Keratinocyte (primary cell): ENCODE data around the gene CELA1. TPM values are rescaled to one million over a fixed set of nuclear protein-coding genes. Genes with fewer than 3 reads are reported as not detected.
"Not testable (repeated sequence)": the region's sequence is repeated elsewhere in the genome, so short reads cannot be mapped to it uniquely, and the experiment has no call there.

ENCODE experiments used
- DNase-seq: peaks from one replicate; pipeline ENCODE4 v3.0.0-alpha.2; 2011; ENCODE audit warnings: low read depth, missing footprints, low spot score
- FAIRE-seq: peaks from 2 replicates; lab custom pipeline; 2011; peaks lifted over from hg19 to GRCh38; lab: Jason Lieb, UNC
- H2AFZ ChIP-seq: 2 replicates; pipeline ENCODE4 v1.6.0; 2012; ENCODE audit warnings: low read length, control low read depth, inconsistent platforms; ENCODE audit not compliant: control insufficient read depth
- H3K27ac ChIP-seq: 2 replicates; pipeline ENCODE4 v1.5.1; 2011; ENCODE audit warnings: low read length; ENCODE audit not compliant: control insufficient read depth, insufficient read depth
- H3K27me3 ChIP-seq: 3 replicates; pipeline ENCODE4 v1.6.0; 2011; ENCODE audit warnings: low read length; ENCODE audit not compliant: control insufficient read depth, insufficient read depth; ENCODE audit errors: extremely low read depth
- H3K36me3 ChIP-seq, 2 experiments: 2 replicates in 1 of 2; 3 replicates in 1 of 2; pipeline ENCODE4 v1.5.1; 2011; ENCODE audit warnings: low read length in 2 of 2, mild to moderate bottlenecking in 1 of 2; ENCODE audit not compliant: control insufficient read depth in 2 of 2, insufficient read depth in 2 of 2; ENCODE audit errors: extremely low read depth in 1 of 2
- H3K4me1 ChIP-seq: 3 replicates; pipeline ENCODE4 v1.5.1; 2011; ENCODE audit warnings: low read length; ENCODE audit not compliant: control insufficient read depth, insufficient read depth; ENCODE audit errors: extremely low read depth
- H3K4me2 ChIP-seq: 3 replicates; pipeline ENCODE4 v1.6.0; 2011; ENCODE audit warnings: low read depth, low read length; ENCODE audit not compliant: control insufficient read depth, insufficient read depth; ENCODE audit errors: extremely low read depth
- H3K4me3 ChIP-seq, 3 experiments: fragments of 200-600 bp in 1 of 3; sonication (generic) in 1 of 3; 2 replicates in 2 of 3; 3 replicates in 1 of 3; pipeline ENCODE4 v1.5.1; 2011 to 2016; ENCODE audit warnings: low read length in 3 of 3, mild to moderate bottlenecking in 3 of 3, control low read depth in 2 of 3, inconsistent platforms in 1 of 3, low read depth in 1 of 3, mixed read lengths in 1 of 3, mixed run types in 1 of 3, moderate library complexity in 1 of 3; ENCODE audit not compliant: control insufficient read depth in 2 of 3, insufficient read depth in 2 of 3; ENCODE audit errors: extremely low read depth in 1 of 3
- H3K79me2 ChIP-seq: 2 replicates; pipeline ENCODE4 v1.6.0; 2012; ENCODE audit warnings: low read length; ENCODE audit not compliant: control insufficient read depth, insufficient read depth
- H3K9ac ChIP-seq: 3 replicates; pipeline ENCODE4 v1.6.0; 2011; ENCODE audit warnings: low read length; ENCODE audit not compliant: control insufficient read depth, insufficient read depth; ENCODE audit errors: extremely low read depth
- H3K9me1 ChIP-seq: 3 replicates; pipeline ENCODE4 v1.6.0; 2011; ENCODE audit warnings: low read length; ENCODE audit not compliant: control insufficient read depth, insufficient read depth; ENCODE audit errors: extremely low read depth
- H3K9me3 ChIP-seq: 2 replicates; pipeline ENCODE4 v1.5.1; 2012; ENCODE audit warnings: low read depth, low read length; ENCODE audit not compliant: control insufficient read depth
- H4K20me1 ChIP-seq: 3 replicates; pipeline ENCODE4 v1.6.0; 2011; ENCODE audit warnings: low read length; ENCODE audit not compliant: control insufficient read depth, insufficient read depth; ENCODE audit errors: extremely low read depth
- EZH2 ChIP-seq: IDR thresholded peaks from one replicate; pipeline ENCODE4 v1.6.1; 2012; ENCODE audit warnings: inconsistent platforms, mild to moderate bottlenecking, low read length, moderate library complexity
- dilution Hi-C: fragments of 300-500 bp; cut with MboI; formaldehyde crosslinking; loops from one replicate; pipeline ENCODE4 v1.7.0; 2020; ENCODE audit warnings: low sequenced_read_pairs; ENCODE audit not compliant: extremely low pct_ligation_motif_present
- polyA plus RNA-seq, 5 experiments: library from polyadenylated mRNA; depleted of rRNA in 3 of 5; stranded (reverse) in 3 of 5; stranded (forward) in 1 of 5; unstranded in 1 of 5; fragments of >200 nt; gene quantifications; 1 replicate in 1 of 5; 2 replicates in 3 of 5; 3 replicates in 1 of 5; pipeline versions ENCODE4 v1.2.1 to v1.2.3, GENCODE V29; 2011 to 2012; ENCODE audit warnings: missing spikeins in 2 of 5, low read depth in 1 of 5, low replicate concordance in 1 of 5
- TF ChIP-seq, protein P1 (sequence below), 3 experiments: IDR thresholded peaks in 1 of 3; conservative IDR thresholded peaks in 1 of 3; optimal IDR thresholded peaks in 1 of 3; 2 replicates in 2 of 3; 3 replicates in 1 of 3; pipeline versions ENCODE3 to v1.5.1; 2011; ENCODE audit warnings: low read length in 3 of 3, mild to moderate bottlenecking in 3 of 3, moderate library complexity in 2 of 3, control low read depth in 1 of 3, inconsistent platforms in 1 of 3; ENCODE audit not compliant: insufficient read depth in 2 of 3; ENCODE audit errors: extremely low read depth in 1 of 3

The CELA1 gene
- polyA plus RNA-seq, 1 donor (not counting 4 experiments of a cell fraction or from before 2014, with no cell fraction given) = not detected

DNA sequence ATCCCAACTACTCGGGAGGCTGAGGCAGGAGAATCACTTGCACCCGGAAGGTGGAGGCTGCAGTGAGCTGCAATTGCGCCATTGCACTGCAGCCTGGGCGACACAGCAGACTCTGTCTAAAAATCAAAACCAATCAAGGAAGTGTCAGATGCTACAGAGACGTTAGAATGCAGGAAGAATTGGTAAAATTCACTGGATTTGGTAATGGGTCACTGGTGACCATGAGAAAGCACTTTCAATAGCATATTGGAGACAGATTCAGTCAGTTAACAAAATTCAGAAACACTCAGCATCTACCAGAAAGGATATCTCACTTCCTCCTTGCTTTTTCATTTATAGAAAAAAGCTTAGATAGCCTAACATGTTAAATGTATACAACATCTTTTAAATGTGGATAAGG, 40.0 kb downstream of the CELA1 start:
- Histone ChIP-seq H3K36me3 (no peaks in the 10 kb centered on the region), H3K9me1 (no peaks in the 10 kb centered on the region), H3K4me3 (no peak overlapping the region), H2AFZ (no peak overlapping the region), H3K9ac (no peak overlapping the region), H3K4me1 (peaks cover 10% of the 10 kb centered on the region), H3K27ac (no peak overlapping the region), H3K9me3 (no peaks in the 10 kb centered on the region), H3K4me2 (no peak overlapping the region), H3K79me2 (no peaks in the 10 kb centered on the region), H4K20me1 (no peaks in the 10 kb centered on the region), H3K27me3 (no peaks in the 10 kb centered on the region)
- FAIRE-seq (no peak), DNase-seq (no peak)
- dilution Hi-C loops = no loop called here
- TF ChIP-seq, protein P1, sequence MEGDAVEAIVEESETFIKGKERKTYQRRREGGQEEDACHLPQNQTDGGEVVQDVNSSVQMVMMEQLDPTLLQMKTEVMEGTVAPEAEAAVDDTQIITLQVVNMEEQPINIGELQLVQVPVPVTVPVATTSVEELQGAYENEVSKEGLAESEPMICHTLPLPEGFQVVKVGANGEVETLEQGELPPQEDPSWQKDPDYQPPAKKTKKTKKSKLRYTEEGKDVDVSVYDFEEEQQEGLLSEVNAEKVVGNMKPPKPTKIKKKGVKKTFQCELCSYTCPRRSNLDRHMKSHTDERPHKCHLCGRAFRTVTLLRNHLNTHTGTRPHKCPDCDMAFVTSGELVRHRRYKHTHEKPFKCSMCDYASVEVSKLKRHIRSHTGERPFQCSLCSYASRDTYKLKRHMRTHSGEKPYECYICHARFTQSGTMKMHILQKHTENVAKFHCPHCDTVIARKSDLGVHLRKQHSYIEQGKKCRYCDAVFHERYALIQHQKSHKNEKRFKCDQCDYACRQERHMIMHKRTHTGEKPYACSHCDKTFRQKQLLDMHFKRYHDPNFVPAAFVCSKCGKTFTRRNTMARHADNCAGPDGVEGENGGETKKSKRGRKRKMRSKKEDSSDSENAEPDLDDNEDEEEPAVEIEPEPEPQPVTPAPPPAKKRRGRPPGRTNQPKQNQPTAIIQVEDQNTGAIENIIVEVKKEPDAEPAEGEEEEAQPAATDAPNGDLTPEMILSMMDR (optimal IDR thresholded peaks at IDR 0.05 in 1 of 3, IDR thresholded peaks at IDR 0.05 in 1 of 3, conservative IDR thresholded peaks at IDR 0.05 in 1 of 3; ENCODE audit: extremely low read depth in 1 of 3, insufficient read depth in 2 of 3, low read length in 3 of 3) = no peak
- no peak for TF ChIP-seq EZH2

DNA sequence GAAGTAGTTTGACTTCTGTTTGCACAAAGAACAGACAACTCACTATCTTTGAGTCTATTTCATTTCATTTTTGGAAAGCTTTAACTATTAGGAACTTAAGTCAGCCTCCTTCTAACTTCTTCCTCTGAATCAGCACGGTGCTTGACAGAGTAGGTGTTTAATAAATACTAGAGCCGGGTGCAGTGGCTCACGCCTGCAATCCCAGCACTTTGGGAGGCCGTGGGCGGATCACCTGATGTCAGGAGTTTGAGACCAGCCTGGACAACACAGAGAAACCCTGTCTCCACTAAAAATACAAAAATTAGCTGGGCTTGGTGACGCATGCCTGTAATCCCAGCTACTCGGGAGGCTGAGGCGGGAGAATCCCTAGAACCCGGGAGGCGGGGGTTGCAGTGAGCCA, 45.7 kb downstream of the CELA1 start:
- H3K27ac ChIP-seq, H4K20me1 ChIP-seq, FAIRE-seq, H3K4me1 ChIP-seq, H3K9me3 ChIP-seq, H3K9me1 ChIP-seq, H2AFZ ChIP-seq, H3K27me3 ChIP-seq, H3K4me2 ChIP-seq, H3K36me3 ChIP-seq, H3K4me3 ChIP-seq, DNase-seq, H3K79me2 ChIP-seq, H3K9ac ChIP-seq, dilution Hi-C loops: not testable (repeated sequence)

DNA sequence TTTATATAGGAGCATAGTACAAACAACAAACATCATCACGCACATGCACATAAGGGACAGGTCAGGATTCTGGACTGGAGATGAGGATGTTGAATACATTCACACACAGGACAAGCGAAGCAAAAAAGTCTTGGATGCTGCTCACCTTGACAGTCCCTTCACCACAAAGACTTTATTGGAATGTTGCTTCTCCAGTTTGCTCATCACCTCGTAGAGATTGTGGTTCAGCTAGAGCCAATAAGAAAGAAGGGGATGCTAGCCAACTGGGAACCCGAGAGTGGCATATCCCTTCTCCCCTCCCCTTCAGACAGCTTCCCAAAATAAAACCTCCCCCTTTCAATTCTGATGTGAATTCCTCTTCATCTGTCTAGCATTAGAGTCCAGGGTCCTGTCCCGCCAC, 50.8 kb downstream of the CELA1 start:
- no peaks in the 10 kb centered on the region for H3K9me3 ChIP-seq
- H3K4me2 ChIP-seq = no peak overlapping the region
- DNase-seq = no peak
- FAIRE-seq = peak; percentile 56
- H3K36me3 ChIP-seq = no peaks in the 10 kb centered on the region
- no peak overlapping the region for H3K9ac ChIP-seq
- no peaks in the 10 kb centered on the region for H3K4me1 ChIP-seq
- H3K4me3 ChIP-seq = no peak overlapping the region
- no peak overlapping the region for H2AFZ ChIP-seq
- TF ChIP-seq, protein P1 (optimal IDR thresholded peaks at IDR 0.05 in 1 of 3, IDR thresholded peaks at IDR 0.05 in 1 of 3, conservative IDR thresholded peaks at IDR 0.05 in 1 of 3; ENCODE audit: extremely low read depth in 1 of 3, insufficient read depth in 2 of 3, low read length in 3 of 3) = no peak
- no peak for TF ChIP-seq EZH2
- no peak overlapping the region for H3K27ac ChIP-seq
- H3K79me2 ChIP-seq = no peaks in the 10 kb centered on the region
- dilution Hi-C loops = no loop called here
- H3K9me1 ChIP-seq = no peaks in the 10 kb centered on the region
- H4K20me1 ChIP-seq = no peaks in the 10 kb centered on the region
- H3K27me3 ChIP-seq = no peaks in the 10 kb centered on the region

DNA sequence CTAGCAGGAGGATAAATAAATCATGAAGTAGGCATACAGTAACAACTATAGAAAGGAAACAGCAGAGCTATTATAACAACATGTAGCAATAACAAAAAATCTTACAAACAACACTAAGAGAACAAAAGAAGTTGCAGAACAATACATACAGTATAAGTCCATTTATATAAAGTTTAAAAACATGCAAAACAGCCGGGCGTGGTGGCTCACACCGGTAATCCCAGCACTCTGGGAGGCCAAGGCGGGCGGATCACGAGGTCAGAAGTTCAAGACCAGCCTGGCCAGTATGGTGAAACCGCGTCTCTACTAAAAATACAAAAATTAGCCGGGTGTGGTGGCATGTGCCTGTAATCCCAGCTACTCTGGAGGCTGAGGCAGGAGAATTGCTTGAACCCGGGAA, 52.4 kb downstream of the CELA1 start:
- H3K9me3 ChIP-seq, H3K9me1 ChIP-seq, H3K4me3 ChIP-seq, H3K4me2 ChIP-seq, H3K36me3 ChIP-seq, DNase-seq, H3K27me3 ChIP-seq, dilution Hi-C loops, H3K79me2 ChIP-seq, FAIRE-seq, H3K4me1 ChIP-seq, H3K9ac ChIP-seq, H3K27ac ChIP-seq, H4K20me1 ChIP-seq, H2AFZ ChIP-seq: not testable (repeated sequence)
